Stimulated activated CD4-positive, alpha-beta T cell treated with anti-CD3 and anti-CD28 coated beads, TNF-alpha, amount 100 ng/mL, for 24 hours (primary cell): ENCODE data around the gene ATOSA.
A peak's percentile ranks its signal among the peaks of the same experiment; 100 is the strongest.

Source experiments
- DNase-seq, 3 experiments: peaks; one replicate each; pipeline ENCODE4 v3.0.0-alpha.2; 2020; ENCODE audit warnings: low read depth in 3 of 3

ATOSA gene

GRCh38 chr15:52652984-52653383 is 26.2 kb downstream of the ATOSA start:
- no peak for DNase-seq

- no peak for DNase-seq
These were observed 26.9 kb downstream of the ATOSA start for GRCh38 chr15:52652286-52652685.

- peak in 1 of 3 experiments; percentile 9 for DNase-seq
These were observed 27.3 kb downstream of the ATOSA start for GRCh38 chr15:52651868-52652267.

- no peak for DNase-seq
These were observed 28.1 kb downstream of the ATOSA start for GRCh38 chr15:52651114-52651513.

- DNase-seq, result no peak
These were observed 29.5 kb downstream of the ATOSA start for GRCh38 chr15:52649686-52650085.

- no peak for DNase-seq
These were observed 33.3 kb downstream of the ATOSA start for GRCh38 chr15:52645916-52646315.

- no peak for DNase-seq
These were observed 36.5 kb downstream of the ATOSA start for GRCh38 chr15:52642386-52643361.

GRCh38 chr15:52636459-52636858 is 42.7 kb downstream of the ATOSA start:
- no peak for DNase-seq

- DNase-seq, result no peak
These were observed 43.3 kb downstream of the ATOSA start for GRCh38 chr15:52635908-52636307.
